ENCODE results near the gene STRN3.
"Not testable (repeated sequence)": the region's sequence is repeated elsewhere in the genome, so short reads cannot be mapped to it uniquely, and the experiment has no call there.

Gene STRN3, protein sequence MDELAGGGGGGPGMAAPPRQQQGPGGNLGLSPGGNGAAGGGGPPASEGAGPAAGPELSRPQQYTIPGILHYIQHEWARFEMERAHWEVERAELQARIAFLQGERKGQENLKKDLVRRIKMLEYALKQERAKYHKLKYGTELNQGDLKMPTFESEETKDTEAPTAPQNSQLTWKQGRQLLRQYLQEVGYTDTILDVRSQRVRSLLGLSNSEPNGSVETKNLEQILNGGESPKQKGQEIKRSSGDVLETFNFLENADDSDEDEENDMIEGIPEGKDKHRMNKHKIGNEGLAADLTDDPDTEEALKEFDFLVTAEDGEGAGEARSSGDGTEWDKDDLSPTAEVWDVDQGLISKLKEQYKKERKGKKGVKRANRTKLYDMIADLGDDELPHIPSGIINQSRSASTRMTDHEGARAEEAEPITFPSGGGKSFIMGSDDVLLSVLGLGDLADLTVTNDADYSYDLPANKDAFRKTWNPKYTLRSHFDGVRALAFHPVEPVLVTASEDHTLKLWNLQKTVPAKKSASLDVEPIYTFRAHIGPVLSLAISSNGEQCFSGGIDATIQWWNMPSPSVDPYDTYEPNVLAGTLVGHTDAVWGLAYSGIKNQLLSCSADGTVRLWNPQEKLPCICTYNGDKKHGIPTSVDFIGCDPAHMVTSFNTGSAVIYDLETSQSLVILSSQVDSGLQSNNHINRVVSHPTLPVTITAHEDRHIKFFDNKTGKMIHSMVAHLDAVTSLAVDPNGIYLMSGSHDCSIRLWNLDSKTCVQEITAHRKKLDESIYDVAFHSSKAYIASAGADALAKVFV
- total RNA-seq, result 39.6 to 56.8 reads per million in 2 donors

DNA sequence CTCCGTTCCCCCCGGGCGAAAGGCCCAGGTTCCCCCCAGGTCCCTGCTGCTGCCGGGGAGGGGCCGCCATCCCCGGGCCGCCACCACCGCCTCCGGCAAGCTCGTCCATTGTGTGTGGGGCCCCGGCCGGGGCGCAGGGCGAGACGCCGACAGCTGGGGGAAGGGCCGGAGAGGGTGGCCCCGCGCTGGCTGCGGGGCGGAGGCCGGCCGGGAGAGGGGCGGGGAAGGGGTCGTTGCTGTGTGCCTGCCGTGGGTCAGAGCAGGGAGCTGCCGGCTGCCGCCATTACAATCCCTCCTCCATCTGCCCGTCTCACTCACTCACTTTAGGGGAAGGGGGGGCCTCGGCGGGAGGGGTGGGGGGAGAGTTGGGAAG, at the start of gene STRN3:
Gene STRN3, minus strand, starts transcription at position 303 of the 373 bp plus-strand sequence. Its CDS starts 194 bp downstream, at position 109.
- DNase-seq, result no peak

- DNase-seq, result no peak
Measured at GRCh38 chr14:31075144-31075543, 49.0 kb upstream of the STRN3 start.

DNA sequence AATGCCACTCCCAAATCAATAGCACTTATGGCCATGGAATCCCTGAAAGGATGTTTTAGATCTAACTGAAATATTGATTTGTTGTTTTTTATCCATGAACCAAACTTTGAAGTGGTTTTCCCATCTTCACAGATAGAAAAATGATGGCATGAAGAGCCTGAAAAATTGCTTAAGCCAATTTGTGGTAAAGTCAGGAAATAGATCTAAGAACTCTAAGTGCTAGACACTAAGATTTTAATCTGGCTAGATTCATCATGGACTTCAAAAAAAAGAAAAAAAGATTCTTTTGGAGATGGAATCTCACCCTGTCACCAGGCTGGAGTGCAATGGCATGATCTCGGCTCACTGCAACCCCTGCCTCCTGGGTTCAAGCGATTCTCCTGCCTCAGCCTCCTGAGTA, 45.0 kb upstream of the STRN3 start:
- no peak for DNase-seq

- no peak for DNase-seq
Measured at GRCh38 chr14:31070431-31070830, 44.3 kb upstream of the STRN3 start.

- DNase-seq, result no peak
Measured at GRCh38 chr14:31069343-31069742, 43.2 kb upstream of the STRN3 start.

DNA sequence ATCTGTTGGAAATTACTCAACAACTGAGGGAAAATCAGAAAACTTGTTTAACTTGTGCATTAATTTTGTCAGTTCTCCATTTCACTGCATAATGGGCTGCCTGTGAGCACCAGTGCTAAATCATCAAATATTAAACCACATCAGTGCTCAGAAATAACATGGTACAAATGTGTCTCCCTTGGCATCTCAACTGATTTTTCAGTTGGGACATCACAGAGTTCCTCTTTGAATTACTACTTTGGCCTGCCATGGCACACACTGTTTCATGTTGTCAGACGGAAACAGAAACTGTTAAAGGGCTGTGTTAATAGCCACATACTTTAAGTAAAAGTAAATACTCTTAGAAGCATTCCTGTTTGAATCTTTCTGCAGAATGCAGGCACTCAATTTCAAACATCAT, 42.1 kb upstream of the STRN3 start:
- no peak for DNase-seq

GRCh38 chr14:31062908-31063307, 36.7 kb upstream of the STRN3 start:
- not testable (repeated sequence) for DNase-seq

DNA sequence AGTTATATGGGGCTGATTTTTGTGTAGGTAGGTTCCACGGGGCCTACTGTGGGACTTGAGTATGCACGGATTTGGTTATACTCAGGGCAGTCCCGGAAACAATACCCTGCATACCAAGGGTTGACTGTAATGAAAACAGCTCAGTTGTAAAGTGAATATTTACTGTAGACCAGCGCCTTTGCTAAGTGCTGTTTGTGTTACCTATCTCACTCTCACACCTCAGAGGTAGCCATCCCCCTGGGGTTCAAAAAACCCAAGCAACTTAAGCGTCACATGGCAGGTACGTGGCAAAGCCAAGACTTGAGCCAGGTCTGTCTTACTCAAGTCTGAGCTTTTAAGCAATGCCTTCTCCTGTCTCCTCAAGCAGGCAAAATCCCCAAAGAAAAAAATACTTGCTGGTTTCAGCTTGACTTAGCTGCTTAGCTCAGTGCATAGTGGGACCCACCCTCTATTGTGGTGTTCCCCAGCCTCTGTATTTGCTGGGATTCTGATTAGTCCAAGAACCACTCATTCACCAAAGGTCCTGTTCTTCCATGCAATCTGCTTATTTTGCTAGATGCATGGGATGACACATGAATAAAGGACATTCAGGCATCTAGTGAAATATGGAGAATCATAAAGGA, 34.2 kb upstream of the STRN3 start:
- DNase-seq, result no peak

GRCh38 chr14:31059152-31059924, 33.2 kb upstream of the STRN3 start:
- no peak for DNase-seq

DNA sequence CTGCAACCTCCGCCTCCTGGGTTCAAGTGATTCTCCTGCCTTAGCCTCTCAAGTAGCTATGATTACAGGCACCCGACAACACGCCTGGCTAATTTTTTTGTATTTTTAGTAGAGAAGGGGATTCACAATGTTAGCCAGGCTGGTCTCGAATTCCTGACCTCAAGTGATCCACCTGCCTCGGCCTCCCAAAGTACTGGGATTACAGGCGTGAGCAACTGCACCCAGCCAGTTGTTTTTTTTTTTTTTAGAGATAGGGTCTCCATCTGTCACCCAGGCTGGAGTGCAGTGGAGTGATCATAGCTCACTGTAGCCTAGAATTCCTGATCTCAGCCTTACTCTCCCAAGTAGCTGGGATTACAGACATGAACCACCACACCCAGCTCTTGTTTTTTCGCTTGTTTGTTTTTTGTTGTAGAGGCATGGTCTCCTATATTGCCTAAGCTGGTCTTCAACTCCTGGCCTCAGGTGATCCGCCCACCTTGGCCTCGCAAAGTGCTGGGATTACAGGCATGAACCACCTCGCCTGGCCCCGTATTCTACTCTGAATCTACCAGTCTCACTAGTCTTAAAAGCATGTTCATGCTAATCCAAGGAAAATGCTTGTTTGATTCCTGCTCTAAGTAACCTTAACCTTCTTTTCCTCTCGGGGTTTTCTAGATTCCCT, 31.7 kb upstream of the STRN3 start:
- no peak for DNase-seq

- DNase-seq, result no peak
Measured at GRCh38 chr14:31057035-31057434, 30.9 kb upstream of the STRN3 start.

GRCh38 chr14:31052905-31053586, 26.9 kb upstream of the STRN3 start:
- not testable (repeated sequence) for DNase-seq

GRCh38 chr14:31051511-31051910, 25.3 kb upstream of the STRN3 start:
- DNase-seq, result no peak

DNA sequence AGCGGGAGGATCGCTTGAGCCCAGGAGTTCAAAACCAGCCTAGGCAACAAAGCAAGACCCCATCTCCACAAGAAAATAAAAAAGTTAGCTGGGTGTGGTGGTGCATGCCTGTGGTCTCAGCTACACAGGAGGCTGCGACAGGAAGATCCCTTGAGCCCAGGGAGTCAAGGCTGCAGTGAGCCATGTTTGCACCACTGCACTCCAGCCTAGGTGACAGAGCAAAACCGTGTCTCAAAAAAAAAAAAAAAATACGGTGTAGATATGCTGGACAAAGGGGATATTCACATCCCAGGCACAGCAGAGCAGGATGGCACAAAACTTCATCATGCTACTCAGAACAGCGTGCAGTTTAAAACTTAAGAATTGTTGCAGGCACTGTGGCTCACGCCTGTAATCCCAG, 24.8 kb upstream of the STRN3 start:
- DNase-seq, result no peak

GRCh38 chr14:31047503-31047902, 21.3 kb upstream of the STRN3 start:
- no peak for DNase-seq

GRCh38 chr14:31045501-31046080, 19.4 kb upstream of the STRN3 start:
- DNase-seq, result no peak

- DNase-seq, result no peak
Measured at GRCh38 chr14:31043379-31043778, 17.2 kb upstream of the STRN3 start.

DNA sequence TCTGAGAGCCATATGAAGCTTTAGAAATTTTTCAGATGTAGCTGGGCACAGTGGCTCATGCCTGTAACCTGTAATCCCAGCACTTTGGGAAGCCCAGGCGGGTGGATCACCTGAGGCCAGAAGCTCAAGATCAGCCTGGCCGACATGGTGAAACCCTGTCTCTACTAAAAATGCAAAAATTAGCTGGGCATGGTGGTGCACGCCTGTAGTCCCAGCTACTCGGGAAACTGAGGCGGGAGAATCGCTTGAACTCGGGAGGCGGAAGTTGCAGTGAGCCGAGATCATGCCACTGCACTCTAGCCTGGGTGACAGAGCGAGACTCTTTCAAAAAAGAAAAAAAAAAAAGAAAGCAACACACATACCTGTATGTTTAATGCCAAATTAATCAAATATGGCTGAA, 16.7 kb upstream of the STRN3 start:
- not testable (repeated sequence) for DNase-seq

DNA sequence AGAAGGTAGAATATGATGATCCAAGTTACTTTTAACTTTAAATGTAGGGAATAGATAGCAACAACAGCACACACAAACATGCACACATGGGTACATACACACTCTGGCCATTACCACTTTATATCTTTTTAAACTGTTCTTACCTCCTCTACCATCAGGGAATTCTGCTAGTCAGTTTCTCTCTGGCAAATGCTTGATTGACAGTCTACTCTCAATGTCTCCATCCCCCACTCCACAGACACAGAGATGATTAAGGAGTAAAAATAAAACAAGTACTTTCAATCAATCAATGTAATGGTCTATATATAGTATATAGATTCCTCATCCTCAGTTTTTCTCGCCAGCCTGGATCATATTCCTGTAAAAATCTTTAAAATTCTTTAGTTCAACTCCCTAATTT, 16.1 kb upstream of the STRN3 start:
- no peak for DNase-seq

DNA sequence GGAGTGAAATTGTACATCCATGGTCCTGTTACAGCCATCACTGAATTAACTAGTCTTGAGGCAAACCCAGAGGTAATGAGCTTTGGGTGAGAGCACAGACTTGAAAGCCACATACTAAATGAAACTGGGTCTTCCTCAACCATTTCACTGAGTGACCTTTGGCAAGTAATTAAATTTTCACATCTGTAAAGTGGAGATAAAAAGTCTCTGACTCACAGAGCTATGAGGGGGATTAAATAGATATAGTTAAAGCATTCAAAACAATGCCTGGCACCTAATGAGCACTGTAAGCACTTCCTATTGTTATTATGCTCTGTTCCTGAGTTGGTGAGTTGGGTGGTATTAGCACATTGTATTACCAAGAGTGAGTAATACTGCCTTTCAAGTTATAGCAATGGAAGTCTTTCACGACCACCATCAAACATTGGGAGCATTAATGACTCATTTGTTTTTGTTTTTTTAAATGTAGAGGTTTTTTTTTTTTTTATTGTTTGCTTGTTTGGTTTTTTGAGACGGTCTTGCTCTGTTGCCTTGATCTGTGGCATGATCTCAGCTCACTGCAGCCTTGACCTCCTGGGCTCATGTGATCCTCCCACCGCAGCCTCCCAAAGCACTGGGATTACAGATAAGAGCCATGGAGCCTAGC, 12.5 kb upstream of the STRN3 start:
- no peak for DNase-seq

All from T-helper 9 cell (primary cell).